Kidney (tissue), 14 donors: Measurements from ENCODE around the gene ADAMTSL3. TPM values are rescaled to one million over a fixed set of nuclear protein-coding genes. Genes with fewer than 3 reads are reported as not detected.
"Not testable (repeated sequence)": the region's sequence is repeated elsewhere in the genome, so short reads cannot be mapped to it uniquely, and the experiment has no call there.

Experiments used
- DNase-seq, 5 donors: peaks; one replicate each; pipeline ENCODE4 v3.0.0-alpha.2; 2013 to 2020
- FAIRE-seq: peaks from 2 replicates; lab custom pipeline; 2012; peaks lifted over from hg19 to GRCh38; lab: Jason Lieb, UNC
- H3K27ac ChIP-seq, 2 donors: one replicate each; pipeline ENCODE4 v1.7.0; 2013; ENCODE audit warnings: low read depth in 2 of 2, low read length in 2 of 2, inconsistent platforms in 1 of 2
- H3K27me3 ChIP-seq: one replicate; pipeline ENCODE4 v1.7.1; 2013; ENCODE audit warnings: low read length, inconsistent platforms; ENCODE audit not compliant: control insufficient read depth, insufficient read depth
- H3K36me3 ChIP-seq, 3 donors: one replicate each; pipeline versions ENCODE4 v1.7.0 to v1.7.1; 2013; ENCODE audit warnings: low read length in 3 of 3, control low read depth in 1 of 3, inconsistent platforms in 1 of 3; ENCODE audit not compliant: insufficient read depth in 3 of 3, control insufficient read depth in 2 of 3
- H3K4me1 ChIP-seq, 3 donors: one replicate each; pipeline versions ENCODE4 v1.7.0 to v1.7.1; 2013; ENCODE audit warnings: low read length in 3 of 3, inconsistent platforms in 1 of 3, low read depth in 1 of 3; ENCODE audit not compliant: control insufficient read depth in 2 of 3, insufficient read depth in 2 of 3
- H3K4me3 ChIP-seq, 3 donors: one replicate each; pipeline versions ENCODE4 v1.7.0 to v1.8.1; 2013; ENCODE audit warnings: low read length in 3 of 3, control low read depth in 1 of 3, inconsistent platforms in 1 of 3
- H3K9ac ChIP-seq, 3 donors: one replicate each; pipeline versions ENCODE4 v1.7.0 to v1.7.1; 2013; ENCODE audit warnings: low read length in 3 of 3, control low read depth in 1 of 3, inconsistent platforms in 1 of 3
- H3K9me3 ChIP-seq, 3 donors: one replicate each; pipeline versions ENCODE4 v1.7.0 to v1.7.1; 2013; ENCODE audit warnings: low read length in 3 of 3, control low read depth in 1 of 3, inconsistent platforms in 1 of 3; ENCODE audit not compliant: control insufficient read depth in 2 of 3, insufficient read depth in 1 of 3
- CTCF ChIP-seq: IDR thresholded peaks from 3 replicates; pipeline ENCODE4 v1.5.1; 2012; ENCODE audit warnings: mild to moderate bottlenecking, moderate library complexity, borderline replicate concordance; ENCODE audit not compliant: insufficient read depth; ENCODE audit errors: extremely low read depth
- intact Hi-C: fragments of 100-400 bp; cut with DNase I; formaldehyde crosslinking; loops from one replicate; pipeline ENCODE4 v1.11.1; 2022
- polyA plus RNA-seq: library from polyadenylated mRNA; stranded (reverse); fragments of 350-450 nt; fragmentation: Illumina TruSeq; extraction: RNeasy Lipid Tissue Mini Kit (QIAGEN cat#74804); gene quantifications from one replicate; pipeline ENCODE4 v1.2.3, GENCODE V29; 2014; ENCODE audit warnings: low read depth, low replicate concordance; ENCODE audit not compliant: insufficient read depth
- total RNA-seq: library from RNA; stranded (reverse); fragmentation: NEBNext Ultra II Directional; extraction: Animal tissue kit (Norgen Biotek cat#: 25700); gene quantifications from one replicate; pipeline ENCODE4 v1.2.1, GENCODE V29; 2021
- donor health status: control.
- donor health status: control.
- donor health status: control.
- donor health status: control.
- donor health status: control.
- donor health status: DM: yes; HTN: yes; CAD: no.
- donor health status: Normal renal cell carcinoma (clear cell type).

Gene ADAMTSL3
- total and polyA plus RNA-seq, 2 donors from 2014 or later, result 1.6 to 23.4 TPM

- intact Hi-C loops, result no loop called here
- Histone ChIP-seq H3K27me3 (no peaks in the 10 kb centered on the region), H3K4me3 (no peak overlapping the region), H3K9me3 (no peaks in the 10 kb centered on the region), H3K36me3 (no peaks in the 10 kb centered on the region), H3K4me1 (peaks cover 0 to 3% (median 0%) of the 10 kb centered on the region in 3 donors), H3K9ac (no peak overlapping the region), H3K27ac (no peak overlapping the region)
- peak in 2 of 5 donors; percentile 12 to 78 for DNase-seq
- no peak for FAIRE-seq
- no peak for TF ChIP-seq CTCF
Observed at GRCh38 chr15:83698294-83698693, 44.4 kb downstream of the ADAMTSL3 start.

- FAIRE-seq (no peak), DNase-seq (no peak)
- H3K4me3 ChIP-seq, result no peak overlapping the region
- no peak overlapping the region for H3K9ac ChIP-seq
- H3K27me3 ChIP-seq, result no peaks in the 10 kb centered on the region
- no peak overlapping the region for H3K27ac ChIP-seq
- H3K4me1 ChIP-seq, result peaks cover 0 to 3% (median 0%) of the 10 kb centered on the region in 3 donors
- intact Hi-C loops, result no loop called here
- H3K36me3 ChIP-seq, result no peaks in the 10 kb centered on the region
- H3K9me3 ChIP-seq, result no peaks in the 10 kb centered on the region
- TF ChIP-seq CTCF, result no peak
Observed at GRCh38 chr15:83699028-83699427, 45.1 kb downstream of the ADAMTSL3 start.

GRCh38 chr15:83700082-83700481 lies 46.2 kb downstream of the ADAMTSL3 start:
- TF ChIP-seq CTCF, result no peak
- no peak overlapping the region for H3K27ac ChIP-seq
- H3K4me3 ChIP-seq, result no peak overlapping the region
- H3K27me3 ChIP-seq, result no peaks in the 10 kb centered on the region
- FAIRE-seq (no peak), DNase-seq (no peak)
- intact Hi-C loops, result no loop called here
- no peaks in the 10 kb centered on the region for H3K9me3 ChIP-seq
- H3K4me1 ChIP-seq, result peaks cover 0 to under 1% (median 0%) of the 10 kb centered on the region in 3 donors
- no peaks in the 10 kb centered on the region for H3K36me3 ChIP-seq
- no peak overlapping the region for H3K9ac ChIP-seq

- DNase-seq, H3K27me3 ChIP-seq, H3K9me3 ChIP-seq, H3K27ac ChIP-seq, H3K4me3 ChIP-seq, FAIRE-seq, H3K36me3 ChIP-seq, intact Hi-C loops, H3K9ac ChIP-seq, H3K4me1 ChIP-seq: not testable (repeated sequence)
Observed at GRCh38 chr15:83702314-83702713, 48.4 kb downstream of the ADAMTSL3 start.
